Fibroblast of villous mesenchyme (primary cell): ENCODE measurements around the gene PTGER4. TPM values are rescaled to one million over a fixed set of nuclear protein-coding genes. Genes with fewer than 3 reads are reported as not detected.
"Not testable (repeated sequence)": the region's sequence is repeated elsewhere in the genome, so short reads cannot be mapped to it uniquely, and the experiment has no call there.

Experiments
- DNase-seq: peaks from one replicate; pipeline ENCODE4 v3.0.0-alpha.2; 2010; ENCODE audit warnings: low read depth
- H3K4me3 ChIP-seq: 2 replicates; pipeline ENCODE4 v1.5.1; 2011; ENCODE audit warnings: low read depth, mild to moderate bottlenecking, low read length
- CTCF ChIP-seq: IDR thresholded peaks from 2 replicates; pipeline ENCODE4 v1.5.1; 2012; ENCODE audit warnings: low read depth, mild to moderate bottlenecking, low read length; ENCODE audit not compliant: insufficient read depth
- total RNA-seq: library from RNA; depleted of rRNA; stranded (reverse); fragments of >200 nt; gene quantifications from 2 replicates; pipeline ENCODE4 v1.2.3, GENCODE V29; 2012

The PTGER4 gene
- total RNA-seq, 1 donor: 4.3 TPM

GRCh38 chr5:40714001-40714400 lies 34.3 kb downstream of the PTGER4 start:
- TF ChIP-seq CTCF: no peak
- no peak for DNase-seq
- no peak overlapping the region for H3K4me3 ChIP-seq

GRCh38 chr5:40716000-40716399 lies 36.3 kb downstream of the PTGER4 start:
- DNase-seq: no peak
- no peak for TF ChIP-seq CTCF
- H3K4me3 ChIP-seq: no peak overlapping the region

GRCh38 chr5:40716590-40716989 lies 36.9 kb downstream of the PTGER4 start:
- TF ChIP-seq CTCF: no peak

GRCh38 chr5:40717281-40717680 lies 37.6 kb downstream of the PTGER4 start:
- no peak overlapping the region for H3K4me3 ChIP-seq
- DNase-seq: peak; percentile 43
- TF ChIP-seq CTCF: no peak

More at GRCh38 chr5:40716590-40716989, 36.9 kb downstream of the PTGER4 start:
- H3K4me3 ChIP-seq: no peak overlapping the region
- DNase-seq: no peak

- no peak for DNase-seq
- H3K4me3 ChIP-seq: no peak overlapping the region
- TF ChIP-seq CTCF: no peak
These were observed 40.4 kb downstream of the PTGER4 start for GRCh38 chr5:40720069-40720468.

GRCh38 chr5:40722497-40722911 lies 42.8 kb downstream of the PTGER4 start:
- not testable (repeated sequence) for DNase-seq, H3K4me3 ChIP-seq

- DNase-seq: peak; percentile 10
- no peak overlapping the region for H3K4me3 ChIP-seq
- TF ChIP-seq CTCF: no peak
These were observed 53.7 kb downstream of the PTGER4 start for GRCh38 chr5:40733434-40733833.
